ENCODE measurements around the gene NAPG. TPM values are rescaled to one million over a fixed set of nuclear protein-coding genes. Genes with fewer than 3 reads are reported as not detected.
A peak's percentile ranks its signal among the peaks of the same experiment; 100 is the strongest.

Gene NAPG
- total RNA-seq: 21.1 and 23.6 TPM in 2 replicates
- long read RNA-seq, partial matches to known transcripts: 2 of 7 reads
- long read RNA-seq, other reads (novel, unspliced or antisense): 5 of 7 reads

GRCh38 chr18:10525697-10526560, at the start of gene NAPG:
Gene NAPG, plus strand, starts transcription at chr18:10526027. Its CDS starts 76 bp downstream, at chr18:10526103.
- no peak for TF ChIP-seq CTCF (conservative IDR thresholded peaks at IDR 0.05)
- Mint-ChIP-seq H3K27me3 (ENCODE audit: low read depth) (peaks cover 3% of the 10 kb centered on the region), H3K36me3 (ENCODE audit: low read depth) (no peaks in the 10 kb centered on the region), H3K27ac (ENCODE audit: unreplicated experiment) (peak within 1 kb of the TSS; percentile 83), H3K4me1 (peaks cover 40% of the 10 kb centered on the region), H3K4me3 (peak within 1 kb of the TSS; percentile 97), H3K9me3 (no peaks in the 10 kb centered on the region)
- peak; percentile 76 for DNase-seq (ENCODE audit: low read depth, low spot score)

GRCh38 chr18:10476338-10476791, 49.5 kb upstream of the NAPG start:
- TF ChIP-seq CTCF (conservative IDR thresholded peaks at IDR 0.05): no peak
- peaks cover 27% of the 10 kb centered on the region for H3K36me3 Mint-ChIP-seq (ENCODE audit: low read depth)
- H3K27ac Mint-ChIP-seq (ENCODE audit: unreplicated experiment): no peak overlapping the region
- no peak for DNase-seq (ENCODE audit: low read depth, low spot score)
- H3K9me3 Mint-ChIP-seq: no peaks in the 10 kb centered on the region
- no peak overlapping the region for H3K4me3 Mint-ChIP-seq
- H3K27me3 Mint-ChIP-seq (ENCODE audit: low read depth): no peaks in the 10 kb centered on the region
- peaks cover 28% of the 10 kb centered on the region for H3K4me1 Mint-ChIP-seq

GRCh38 chr18:10477121-10477862, 48.5 kb upstream of the NAPG start:
- Mint-ChIP-seq H3K27me3 (ENCODE audit: low read depth) (no peaks in the 10 kb centered on the region), H3K27ac (ENCODE audit: unreplicated experiment) (peak overlapping the region; percentile 75), H3K4me3 (no peak overlapping the region), H3K36me3 (ENCODE audit: low read depth) (peaks cover 27% of the 10 kb centered on the region), H3K9me3 (no peaks in the 10 kb centered on the region), H3K4me1 (peaks cover 29% of the 10 kb centered on the region)
- no peak for TF ChIP-seq CTCF (conservative IDR thresholded peaks at IDR 0.05)
- no peak for DNase-seq (ENCODE audit: low read depth, low spot score)

- no peak overlapping the region for H3K4me3 Mint-ChIP-seq
- no peaks in the 10 kb centered on the region for H3K27me3 Mint-ChIP-seq (ENCODE audit: low read depth)
- H3K4me1 Mint-ChIP-seq: peaks cover 29% of the 10 kb centered on the region
- H3K36me3 Mint-ChIP-seq (ENCODE audit: low read depth): peaks cover 27% of the 10 kb centered on the region
- TF ChIP-seq CTCF (conservative IDR thresholded peaks at IDR 0.05): no peak
- no peak for DNase-seq (ENCODE audit: low read depth, low spot score)
- H3K27ac Mint-ChIP-seq (ENCODE audit: unreplicated experiment): no peak overlapping the region
- H3K9me3 Mint-ChIP-seq: no peaks in the 10 kb centered on the region
Measured at GRCh38 chr18:10477863-10478260, 48.0 kb upstream of the NAPG start.

GRCh38 chr18:10481831-10482230, 44.0 kb upstream of the NAPG start:
- no peaks in the 10 kb centered on the region for H3K9me3 Mint-ChIP-seq
- no peaks in the 10 kb centered on the region for H3K27me3 Mint-ChIP-seq (ENCODE audit: low read depth)
- DNase-seq (ENCODE audit: low read depth, low spot score): no peak
- peaks cover 17% of the 10 kb centered on the region for H3K36me3 Mint-ChIP-seq (ENCODE audit: low read depth)
- no peak for TF ChIP-seq CTCF (conservative IDR thresholded peaks at IDR 0.05)
- H3K4me3 Mint-ChIP-seq: no peak overlapping the region
- H3K27ac Mint-ChIP-seq (ENCODE audit: unreplicated experiment): no peak overlapping the region
- peaks cover 17% of the 10 kb centered on the region for H3K4me1 Mint-ChIP-seq
